Measurements from ENCODE around the gene GNAL. TPM values are rescaled to one million over a fixed set of nuclear protein-coding genes. Genes with fewer than 3 reads are reported as not detected.
"Not testable (repeated sequence)": the region's sequence is repeated elsewhere in the genome, so short reads cannot be mapped to it uniquely, and the experiment has no call there.

Gene GNAL
- total RNA-seq, 1 donor from 2014 or later, result 5.1 TPM

DNA sequence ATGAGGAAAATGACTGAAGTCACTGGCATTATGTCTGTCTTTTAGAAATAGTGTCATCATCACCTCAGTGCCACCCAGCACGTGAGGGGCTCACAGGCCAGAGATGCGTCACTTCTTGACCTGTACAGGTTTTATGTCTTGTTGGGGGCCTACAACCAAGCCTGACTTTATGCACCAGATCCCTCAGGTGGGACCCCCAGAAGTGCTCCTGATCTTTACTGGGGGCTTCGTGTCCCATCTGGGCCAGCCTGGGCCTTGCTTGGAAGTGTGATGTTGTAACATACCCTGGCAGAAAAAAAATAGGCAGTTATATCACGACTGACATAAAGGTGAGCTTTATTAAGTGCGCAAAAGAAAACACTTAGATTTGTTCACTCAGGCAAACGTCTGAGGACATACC, 21.5 kb upstream of the GNAL start:
- ATAC-seq, result no peak
- intact Hi-C loops (cut with DNase I), result no loop called here

DNA sequence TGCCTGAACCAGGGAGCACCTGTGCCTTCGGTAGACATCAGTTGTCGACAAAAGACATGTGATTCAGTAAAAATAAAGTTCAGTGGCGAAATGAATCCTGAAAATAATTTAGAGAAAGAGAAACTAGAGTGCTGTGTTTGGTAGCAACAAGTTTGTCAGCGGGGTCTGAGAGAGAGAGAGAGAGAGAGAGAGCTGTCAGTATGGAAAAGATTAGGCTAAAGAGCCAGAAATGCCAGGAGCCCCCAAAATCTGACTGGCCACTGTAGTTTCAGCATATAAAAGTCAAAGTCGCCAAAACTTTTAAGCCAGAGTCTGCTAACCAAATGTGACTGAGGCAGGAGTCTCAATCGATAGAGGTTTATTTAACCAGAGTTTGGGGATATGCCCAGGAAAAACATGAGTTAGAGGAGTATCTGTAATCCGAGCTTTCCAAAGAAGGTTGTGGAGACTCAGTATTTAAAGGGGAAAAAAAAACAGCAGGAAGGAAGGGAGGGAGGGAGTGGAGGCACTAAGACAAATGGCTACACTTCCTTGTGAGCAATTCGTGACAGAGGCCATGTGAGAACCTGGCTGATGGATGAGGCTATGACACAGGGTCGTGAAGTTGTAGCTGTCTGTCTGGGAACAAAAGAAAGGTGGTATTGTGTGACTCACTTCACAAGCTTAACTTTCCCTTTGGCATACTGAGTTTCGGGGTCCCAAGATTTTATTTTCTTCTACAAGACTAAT, 20.5 kb upstream of the GNAL start:
- DNase-seq (ENCODE audit: missing footprints) (no peak), ATAC-seq (no peak)
- intact Hi-C loops (cut with DNase I), result no loop called here

More for the DNA sequence above, 21.5 kb upstream of the GNAL start:
- DNase-seq (ENCODE audit: missing footprints), result no peak

DNA sequence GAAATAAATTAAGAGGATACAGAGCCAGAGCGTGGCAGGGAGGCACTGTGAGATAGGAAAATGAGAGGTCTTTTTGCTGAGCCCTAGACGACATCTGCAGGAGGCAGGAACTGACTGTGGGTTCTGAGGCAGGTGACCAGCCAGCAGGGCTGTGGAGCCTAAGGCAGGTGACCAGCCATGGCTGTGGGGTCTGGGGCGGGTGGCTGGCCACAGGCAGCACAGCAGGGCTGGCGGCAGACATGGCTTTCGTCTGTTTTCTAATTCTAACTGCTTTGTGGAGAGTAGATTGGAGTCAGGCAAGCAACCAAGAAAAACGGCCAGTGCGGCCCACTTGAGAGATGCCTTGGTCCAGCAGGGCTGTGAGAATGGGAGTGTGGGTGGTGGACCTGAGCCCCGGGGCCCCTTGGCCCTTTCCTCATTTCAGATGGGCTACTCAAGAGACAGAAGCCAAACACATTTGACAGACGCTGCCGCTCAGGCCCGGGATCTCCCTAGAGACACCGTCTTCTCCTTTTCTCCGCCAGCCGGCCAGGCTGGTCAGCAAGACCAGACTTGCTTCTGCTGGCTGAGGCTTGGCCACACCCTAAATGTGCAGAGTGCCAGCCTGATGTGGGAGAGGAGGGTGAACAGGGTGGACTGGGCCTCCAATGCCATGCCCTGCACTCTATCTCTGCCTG, 19.7 kb upstream of the GNAL start:
- DNase-seq (ENCODE audit: missing footprints), result no peak
- intact Hi-C loops (cut with DNase I), result no loop called here
- ATAC-seq, result no peak

DNA sequence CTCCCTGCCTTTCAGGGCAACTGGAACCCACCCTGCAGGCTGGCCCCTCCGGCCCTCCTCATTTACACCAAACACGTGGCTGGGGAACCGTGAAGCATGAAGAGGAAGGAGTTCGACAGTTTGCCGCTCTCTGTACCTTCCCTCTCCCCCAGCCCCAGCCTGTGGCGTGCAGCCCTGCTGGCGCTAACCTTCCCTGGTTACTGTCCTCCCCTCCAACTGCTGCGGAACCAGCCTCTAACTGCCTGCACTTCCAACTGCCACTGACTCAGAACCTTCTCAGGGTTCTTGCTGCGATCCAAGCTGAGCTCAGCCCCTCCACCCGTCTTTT, 19.2 kb upstream of the GNAL start:
- no peak for ATAC-seq
- intact Hi-C loops (cut with DNase I), result no loop called here
- no peak for DNase-seq (ENCODE audit: missing footprints)

DNA sequence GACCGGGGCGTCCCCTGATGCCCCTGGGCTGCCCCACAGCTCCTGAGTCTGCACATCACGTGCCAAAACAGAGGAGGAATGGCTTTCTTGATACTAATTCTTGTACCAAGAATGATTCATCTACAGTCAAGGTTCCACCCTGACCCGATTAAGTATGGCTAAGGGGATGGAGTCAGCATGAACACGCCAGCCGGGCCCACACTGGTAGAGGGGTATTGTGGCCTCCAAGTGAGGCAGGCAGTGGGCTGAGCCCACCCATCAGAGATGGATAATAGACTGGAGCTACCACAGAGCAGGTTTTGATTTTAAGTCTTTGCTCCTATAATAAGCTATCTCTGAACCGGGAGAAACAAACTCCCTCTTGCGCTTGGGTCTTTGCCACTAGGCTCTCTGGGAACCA, 17.9 kb upstream of the GNAL start:
- intact Hi-C loops (cut with DNase I), result no loop called here
- no peak for DNase-seq (ENCODE audit: missing footprints)
- ATAC-seq, result no peak

DNA sequence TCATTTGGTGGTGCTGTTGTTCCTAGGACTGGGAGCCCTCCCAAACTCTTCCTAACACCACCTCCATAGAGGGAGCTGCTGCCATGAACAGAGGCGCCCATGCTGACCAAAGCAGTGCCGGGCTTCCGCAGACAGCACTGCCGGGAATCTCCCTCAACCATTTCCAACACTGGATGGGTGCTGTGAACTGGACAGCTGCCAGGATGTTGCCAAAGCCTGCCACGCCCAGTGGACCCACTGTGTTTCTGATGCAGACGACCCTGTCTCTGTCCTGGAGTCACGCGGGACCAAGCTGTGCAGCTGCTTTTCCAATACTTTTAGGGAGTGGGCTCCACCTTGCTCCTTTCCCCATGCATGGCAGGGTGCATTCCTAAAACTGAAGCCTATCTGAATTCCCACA, 16.9 kb upstream of the GNAL start:
- intact Hi-C loops (cut with DNase I), result no loop called here
- DNase-seq (ENCODE audit: missing footprints) (no peak), ATAC-seq (no peak)

DNA sequence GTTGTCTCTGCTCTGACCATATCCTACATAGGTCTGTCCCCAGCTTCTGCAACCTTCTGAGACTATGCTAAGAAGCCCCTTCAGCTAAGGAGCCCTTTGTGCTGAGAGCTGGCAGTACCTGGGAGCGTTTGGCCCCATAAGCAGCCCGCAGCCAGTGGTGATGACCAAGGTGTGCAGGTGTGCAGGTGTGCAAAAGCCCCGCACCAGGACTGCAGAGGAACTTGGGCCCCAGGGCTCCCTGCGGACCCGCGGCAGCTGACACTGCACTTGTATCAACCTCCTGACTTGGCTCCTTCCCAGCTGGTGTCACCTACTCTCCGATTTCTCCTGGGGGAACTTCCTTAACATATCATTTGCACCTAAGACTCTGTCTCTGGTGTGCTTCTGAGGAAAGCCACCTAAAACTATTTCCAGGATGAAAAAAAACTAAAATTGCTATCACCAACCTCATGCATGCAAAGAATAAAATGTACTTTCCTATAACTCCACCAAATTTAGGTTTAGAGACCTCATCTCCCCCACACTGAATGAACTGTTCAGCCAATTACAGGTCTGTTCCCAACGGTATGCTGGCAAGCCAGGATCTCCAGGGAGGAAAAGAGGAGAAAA, 16.1 kb upstream of the GNAL start:
- DNase-seq (ENCODE audit: missing footprints) (no peak), ATAC-seq (no peak)
- intact Hi-C loops (cut with DNase I), result no loop called here

DNA sequence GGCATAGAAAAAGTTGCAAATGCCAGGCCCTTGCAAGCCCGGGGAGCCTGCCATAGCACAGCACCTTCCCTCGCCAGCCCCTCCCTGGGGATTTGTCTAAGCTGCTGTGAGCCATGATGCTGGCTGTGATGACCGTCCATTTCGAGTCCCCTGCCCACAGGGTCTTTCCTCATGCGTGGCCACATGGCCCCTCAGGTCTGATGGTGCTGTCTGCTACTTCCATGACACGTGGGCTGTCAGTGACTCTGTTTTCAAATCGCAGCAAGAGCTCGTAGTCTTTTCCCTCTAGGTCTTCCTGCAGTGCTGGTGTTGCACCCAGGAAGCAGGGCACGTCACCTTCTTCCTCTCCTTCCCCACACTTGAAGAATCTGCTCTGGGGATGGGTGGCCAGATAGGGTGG, 15.5 kb upstream of the GNAL start:
- DNase-seq (ENCODE audit: missing footprints) (no peak), ATAC-seq (no peak)
- intact Hi-C loops (cut with DNase I), result no loop called here

DNA sequence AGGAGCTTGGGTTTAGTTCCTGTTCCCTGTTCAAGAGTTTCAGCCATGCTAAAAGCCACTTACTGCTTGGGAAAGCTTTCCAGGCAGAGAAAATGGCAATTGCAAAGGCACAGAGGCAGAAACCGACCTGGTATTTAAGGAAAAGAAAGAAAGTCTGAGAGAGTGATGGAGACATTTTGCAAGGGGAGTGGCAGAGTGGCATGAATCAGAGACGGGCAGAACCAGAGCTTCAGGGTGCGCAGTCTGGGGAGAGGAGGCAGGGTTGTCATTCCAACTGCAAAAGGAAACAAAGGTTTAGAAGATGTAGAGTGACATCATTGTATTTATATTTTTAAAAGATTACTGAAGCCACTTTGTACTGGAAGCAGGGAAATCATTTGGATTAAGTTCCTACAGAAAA, 14.9 kb upstream of the GNAL start:
- intact Hi-C loops (cut with DNase I), result no loop called here
- ATAC-seq (no peak), DNase-seq (ENCODE audit: missing footprints) (no peak)

DNA sequence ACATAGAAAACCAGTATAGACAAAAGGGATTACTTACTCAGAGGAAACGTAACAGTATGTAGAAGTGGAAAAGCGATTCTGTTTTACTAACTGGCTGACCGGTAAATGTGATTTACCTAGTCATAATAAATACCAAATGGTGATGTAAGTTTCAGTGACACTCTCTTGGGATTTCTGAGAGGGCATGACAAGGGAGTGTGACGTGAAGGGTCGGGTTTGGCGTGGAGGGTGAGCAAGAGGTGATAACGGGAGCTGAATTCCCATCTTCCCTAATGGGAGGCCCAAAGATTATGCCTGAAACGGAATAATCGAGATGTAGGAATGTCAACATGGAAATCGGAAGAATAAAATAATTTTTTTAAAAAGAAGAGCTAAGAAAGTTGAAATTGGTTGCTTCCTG, 12.7 kb upstream of the GNAL start:
- DNase-seq (ENCODE audit: missing footprints) (no peak), ATAC-seq (no peak)
- intact Hi-C loops (cut with DNase I), result no loop called here

DNA sequence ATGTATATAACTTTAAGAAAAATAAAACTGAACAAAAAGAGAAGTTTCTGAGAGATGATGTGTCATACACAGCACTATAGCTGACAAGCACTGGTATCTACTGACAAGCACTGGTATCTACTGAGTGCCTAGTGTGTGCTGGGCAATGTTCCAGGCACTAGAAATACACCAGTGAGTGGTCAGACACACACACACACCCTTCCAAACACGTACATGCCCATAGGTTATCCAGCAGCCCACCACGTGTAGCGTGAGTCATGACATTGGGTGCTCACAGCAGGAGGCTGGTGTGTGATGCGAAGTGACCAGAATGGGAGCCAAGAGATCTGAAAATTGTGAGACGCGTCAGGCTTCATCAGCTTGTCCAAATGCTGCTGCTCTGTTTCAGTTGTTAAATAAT, 12.2 kb upstream of the GNAL start:
- ATAC-seq (no peak), DNase-seq (ENCODE audit: missing footprints) (no peak)
- intact Hi-C loops (cut with DNase I), result no loop called here

DNA sequence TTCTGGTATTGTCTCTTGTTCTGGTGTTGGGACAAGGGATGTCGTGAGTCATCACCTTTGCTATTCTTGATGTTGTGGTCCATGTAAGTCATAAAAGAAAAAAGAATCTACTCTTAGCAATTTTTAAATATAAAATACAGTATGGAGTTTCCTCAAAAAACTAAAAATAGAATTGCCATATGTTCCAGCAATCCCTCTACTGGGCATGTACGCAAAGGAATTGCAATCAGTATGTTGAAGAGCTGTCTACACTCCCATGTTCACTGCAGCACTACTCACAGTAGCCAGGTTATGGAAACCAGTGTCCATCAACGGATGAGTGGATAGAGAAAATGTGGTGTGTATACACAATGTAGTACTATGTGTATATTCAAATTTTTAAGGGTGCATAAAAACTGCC, 10.9 kb upstream of the GNAL start:
- intact Hi-C loops (cut with DNase I), result no loop called here
- no peak for DNase-seq (ENCODE audit: missing footprints)
- no peak for ATAC-seq

DNA sequence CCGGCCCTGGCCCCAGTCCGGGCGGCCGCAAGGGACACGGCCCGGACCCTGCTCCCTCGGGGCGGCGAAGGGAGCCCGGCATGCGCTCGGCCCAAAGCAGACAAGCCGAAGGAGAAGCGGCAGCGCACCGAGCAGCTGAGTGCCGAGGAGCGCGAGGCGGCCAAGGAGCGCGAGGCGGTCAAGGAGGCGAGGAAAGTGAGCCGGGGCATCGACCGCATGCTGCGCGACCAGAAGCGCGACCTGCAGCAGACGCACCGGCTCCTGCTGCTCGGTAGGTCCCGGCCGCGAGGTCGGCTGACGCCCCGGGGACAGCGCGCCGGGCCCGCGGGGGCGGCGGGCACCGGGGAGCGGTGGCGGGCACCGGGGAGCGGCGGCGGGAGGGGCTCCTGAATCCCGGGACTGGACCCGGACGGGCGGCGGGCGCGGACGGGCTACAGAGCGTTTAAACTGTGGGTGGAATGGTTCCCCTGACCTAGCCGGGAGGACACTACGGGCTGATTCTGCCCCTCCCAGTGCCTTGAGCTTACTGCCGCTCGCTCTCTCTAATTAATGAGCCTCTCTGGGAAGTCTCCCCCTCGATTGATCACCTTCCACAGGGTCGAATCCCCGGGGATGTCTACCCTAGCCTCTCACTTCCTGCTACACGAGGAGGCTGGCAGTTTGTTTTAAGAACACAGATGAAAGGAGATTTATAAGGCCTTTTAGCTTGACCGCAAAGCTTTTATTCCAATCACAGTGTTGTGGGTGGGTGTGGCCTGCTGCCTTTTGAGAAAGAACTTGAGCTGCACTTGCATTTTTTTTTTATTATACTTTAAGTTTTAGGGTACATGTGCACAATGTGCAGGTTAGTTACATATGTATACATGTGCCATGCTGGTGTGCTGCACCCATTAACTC, 853 bp downstream of the GNAL start:
- intact Hi-C loops (cut with DNase I), result no loop called here
- ATAC-seq (peak; percentile 47), DNase-seq (ENCODE audit: missing footprints) (peak; percentile 82)

DNA sequence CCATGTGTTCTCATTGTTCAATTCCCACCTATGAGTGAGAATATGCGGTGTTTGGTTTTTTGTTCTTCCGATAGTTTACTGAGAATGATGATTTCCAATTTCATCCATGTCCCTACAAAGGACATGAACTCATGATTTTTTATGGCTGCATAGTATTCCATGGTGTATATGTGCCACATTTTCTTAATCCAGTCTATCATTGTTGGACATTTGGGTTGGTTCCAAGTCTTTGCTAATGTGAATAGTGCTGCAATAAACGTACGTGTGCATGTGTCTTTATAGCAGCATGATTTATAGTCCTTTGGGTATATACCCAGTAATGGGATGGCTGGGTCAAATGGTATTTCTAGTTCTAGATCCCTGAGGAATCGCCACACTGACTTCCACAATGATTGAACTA, 1.6 kb downstream of the GNAL start:
- intact Hi-C loops (cut with DNase I); DNase-seq (ENCODE audit: missing footprints); ATAC-seq: not testable (repeated sequence)

DNA sequence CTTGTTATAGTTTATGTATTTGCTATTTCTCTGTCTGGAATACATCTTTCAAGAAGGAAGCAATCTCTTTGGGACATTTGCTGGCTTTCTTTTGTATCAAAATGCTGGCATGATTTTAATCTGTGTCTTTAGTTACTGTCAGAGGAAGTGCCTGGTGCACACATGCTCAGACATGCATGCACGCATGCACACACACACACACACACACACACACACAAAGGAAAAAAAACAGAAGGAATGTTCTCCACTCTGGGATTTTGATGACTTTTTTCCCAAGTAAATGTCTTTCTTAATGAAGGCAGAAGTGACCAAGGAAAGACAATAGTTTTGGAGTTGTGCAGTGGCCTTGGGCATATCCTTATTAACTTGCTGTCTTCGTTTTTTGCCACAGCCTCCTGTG, 6.7 kb downstream of the GNAL start:
- ATAC-seq (no peak), DNase-seq (ENCODE audit: missing footprints) (no peak)
- intact Hi-C loops (cut with DNase I), result no loop called here

DNA sequence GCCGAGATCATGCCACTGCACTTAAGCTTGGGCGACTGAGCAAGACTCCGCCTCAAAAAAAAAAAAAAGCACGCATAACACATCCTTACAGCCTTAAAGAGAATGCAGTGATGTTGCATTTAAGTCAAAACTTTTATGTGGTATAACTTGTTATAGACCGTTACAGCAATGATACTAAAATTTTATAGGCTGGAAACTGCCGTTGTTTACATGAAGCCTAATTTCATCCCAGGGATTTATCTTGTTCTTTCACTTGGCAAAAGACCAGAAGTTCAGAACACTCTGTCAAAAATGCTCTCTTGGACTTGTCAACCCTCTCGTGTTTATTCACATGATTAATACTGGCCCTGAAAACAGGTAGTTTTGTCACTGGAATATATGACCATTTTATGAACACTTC, 7.4 kb downstream of the GNAL start:
- no peak for ATAC-seq
- no peak for DNase-seq (ENCODE audit: missing footprints)
- intact Hi-C loops (cut with DNase I), result no loop called here

DNA sequence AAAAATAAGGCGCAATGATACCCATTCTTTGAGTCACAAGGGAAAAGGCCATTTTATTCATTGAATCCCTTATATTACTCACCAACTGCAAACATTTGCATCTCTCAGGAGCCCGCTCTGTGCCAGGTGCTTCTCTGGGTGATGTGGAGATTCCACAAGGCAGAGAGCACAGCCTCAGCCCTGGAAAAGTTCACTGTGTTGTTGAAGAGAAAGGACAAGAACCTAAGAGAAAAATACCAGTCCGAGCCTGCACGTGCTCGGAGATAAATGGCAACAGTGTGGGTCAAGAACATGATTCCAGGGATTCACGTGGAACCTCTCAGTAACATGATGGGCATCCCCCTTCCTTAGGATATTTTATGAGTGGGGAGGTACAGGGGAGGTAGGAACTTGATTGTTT, 11.8 kb downstream of the GNAL start:
- intact Hi-C loops (cut with DNase I), result no loop called here
- DNase-seq (ENCODE audit: missing footprints) (no peak), ATAC-seq (no peak)

DNA sequence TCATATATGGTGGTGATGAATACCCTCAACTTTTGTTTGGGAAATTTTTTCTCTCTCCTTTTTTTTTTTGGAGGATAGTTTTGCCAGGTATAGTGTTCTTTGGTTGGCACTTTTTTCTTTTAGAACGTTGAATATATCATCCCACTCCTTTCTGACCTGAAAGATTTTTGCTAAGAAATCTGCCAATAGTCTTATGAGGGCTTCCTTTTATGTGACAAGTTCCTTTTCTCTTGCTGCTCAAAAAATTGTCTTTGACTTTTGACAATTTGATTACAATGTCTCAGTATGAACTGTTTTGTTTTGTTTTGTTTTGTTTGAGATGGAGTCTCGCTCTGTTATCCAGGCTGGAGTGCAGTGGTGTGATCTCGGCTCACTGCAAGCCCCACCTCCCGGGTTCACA, 21.5 kb downstream of the GNAL start:
- ATAC-seq (no peak), DNase-seq (ENCODE audit: missing footprints) (no peak)
- intact Hi-C loops (cut with DNase I), result no loop called here

DNA sequence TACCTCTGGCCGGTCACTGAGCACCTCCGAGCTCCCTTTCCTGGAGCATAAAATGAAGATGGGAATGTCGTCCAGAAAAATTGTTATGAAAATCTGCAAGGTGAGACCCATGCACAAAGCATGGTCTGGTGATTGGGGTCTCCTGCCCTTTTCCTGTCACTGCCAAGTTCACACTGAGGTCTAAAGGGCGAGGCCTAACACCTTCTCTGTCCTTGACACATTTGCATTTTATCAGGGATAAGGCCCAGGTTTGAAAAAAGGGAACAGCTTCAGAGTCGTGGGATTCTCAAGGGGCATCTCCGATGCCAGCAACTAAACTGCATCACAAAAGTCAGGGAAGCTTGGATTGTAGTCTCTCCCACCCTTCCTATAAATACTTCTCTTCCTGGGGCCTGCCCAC, 24.7 kb downstream of the GNAL start:
- ATAC-seq (no peak), DNase-seq (ENCODE audit: missing footprints) (no peak)
- intact Hi-C loops (cut with DNase I), result no loop called here

Data from Right ventricle myocardium inferior (tissue), 1 donor.